Measurements from ENCODE around the gene RAB3IL1.

GRCh38 chr11:61890529-61891330, 26.6 kb downstream of the RAB3IL1 start:
- TF ChIP-seq, protein P1, sequence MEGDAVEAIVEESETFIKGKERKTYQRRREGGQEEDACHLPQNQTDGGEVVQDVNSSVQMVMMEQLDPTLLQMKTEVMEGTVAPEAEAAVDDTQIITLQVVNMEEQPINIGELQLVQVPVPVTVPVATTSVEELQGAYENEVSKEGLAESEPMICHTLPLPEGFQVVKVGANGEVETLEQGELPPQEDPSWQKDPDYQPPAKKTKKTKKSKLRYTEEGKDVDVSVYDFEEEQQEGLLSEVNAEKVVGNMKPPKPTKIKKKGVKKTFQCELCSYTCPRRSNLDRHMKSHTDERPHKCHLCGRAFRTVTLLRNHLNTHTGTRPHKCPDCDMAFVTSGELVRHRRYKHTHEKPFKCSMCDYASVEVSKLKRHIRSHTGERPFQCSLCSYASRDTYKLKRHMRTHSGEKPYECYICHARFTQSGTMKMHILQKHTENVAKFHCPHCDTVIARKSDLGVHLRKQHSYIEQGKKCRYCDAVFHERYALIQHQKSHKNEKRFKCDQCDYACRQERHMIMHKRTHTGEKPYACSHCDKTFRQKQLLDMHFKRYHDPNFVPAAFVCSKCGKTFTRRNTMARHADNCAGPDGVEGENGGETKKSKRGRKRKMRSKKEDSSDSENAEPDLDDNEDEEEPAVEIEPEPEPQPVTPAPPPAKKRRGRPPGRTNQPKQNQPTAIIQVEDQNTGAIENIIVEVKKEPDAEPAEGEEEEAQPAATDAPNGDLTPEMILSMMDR (conservative IDR thresholded peaks at IDR 0.05; ENCODE audit: low read depth, low read length): 0 out of 2 replicates have a peak, but pooled peaks have one; percentile 13
- no peak for TF ChIP-seq EZH2 (IDR thresholded peaks at IDR 0.05; ENCODE audit: low read length, unreplicated experiment)
